GM23338 (cell line): Measurements from ENCODE around the gene ST7L.
A peak's percentile ranks its signal among the peaks of the same experiment; 100 is the strongest.

Experiments
- CREB1 ChIP-seq: fragments of 250-450 bp; sonication (Bioruptor Pico); IDR thresholded peaks from 2 replicates; pipeline ENCODE4 v1.5.0; 2020; ENCODE audit warnings: low read depth, mild to moderate bottlenecking, moderate library complexity
- EZH2 ChIP-seq: fragments of 200-600 bp; sonication (generic); IDR thresholded peaks from one replicate; pipeline ENCODE4 v1.8.0; 2017; ENCODE audit warnings: antibody characterized with exemption, mild to moderate bottlenecking, low read depth; ENCODE audit not compliant: unreplicated experiment
- EZH2phosphoT487 ChIP-seq: fragments of 200-600 bp; sonication (generic); IDR thresholded peaks from one replicate; pipeline ENCODE4 v1.8.1; 2018; ENCODE audit warnings: antibody characterized with exemption; ENCODE audit not compliant: unreplicated experiment
- JUNB ChIP-seq: IDR thresholded peaks from one replicate; pipeline ENCODE4 v1.6.1; 2016; ENCODE audit warnings: antibody characterized with exemption; ENCODE audit not compliant: unreplicated experiment
- NANOG ChIP-seq: IDR thresholded peaks from 2 replicates; pipeline ENCODE4 v1.6.1; 2016; ENCODE audit warnings: antibody characterized with exemption, borderline replicate concordance
- POLR2AphosphoS5 ChIP-seq: IDR thresholded peaks from 2 replicates; pipeline ENCODE4 v1.6.1; 2016; ENCODE audit warnings: antibody characterized with exemption, low read depth
- ZNF114 ChIP-seq: fragments of 250-450 bp; sonication (Bioruptor Pico); IDR thresholded peaks from 2 replicates; pipeline ENCODE4 v1.5.0; 2020; ENCODE audit warnings: mild to moderate bottlenecking, moderate library complexity
- ZNF331 ChIP-seq: fragments of 250-450 bp; sonication (Bioruptor Pico); IDR thresholded peaks from 2 replicates; pipeline ENCODE4 v1.5.0; 2020; ENCODE audit warnings: low read depth, mild to moderate bottlenecking, moderate library complexity
- TF ChIP-seq, protein P1 (sequence below), 2 experiments: fragments of 200-600 bp in 1 of 2; sonication (generic) in 1 of 2; conservative IDR thresholded peaks; 2 replicates each; pipeline versions ENCODE4 v1.5.1 to v1.6.1; 2016 to 2017; ENCODE audit warnings: antibody characterized with exemption in 2 of 2, low read depth in 2 of 2, mild to moderate bottlenecking in 2 of 2, moderate library complexity in 1 of 2
- TF ChIP-seq, protein P2 (sequence below): IDR thresholded peaks from one replicate; pipeline ENCODE4 v1.6.1; 2018; ENCODE audit warnings: antibody characterized with exemption; ENCODE audit not compliant: unreplicated experiment
- TF ChIP-seq, protein P3 (sequence below): IDR thresholded peaks from 2 replicates; pipeline ENCODE4 v1.6.1; 2016; ENCODE audit warnings: antibody characterized with exemption

DNA sequence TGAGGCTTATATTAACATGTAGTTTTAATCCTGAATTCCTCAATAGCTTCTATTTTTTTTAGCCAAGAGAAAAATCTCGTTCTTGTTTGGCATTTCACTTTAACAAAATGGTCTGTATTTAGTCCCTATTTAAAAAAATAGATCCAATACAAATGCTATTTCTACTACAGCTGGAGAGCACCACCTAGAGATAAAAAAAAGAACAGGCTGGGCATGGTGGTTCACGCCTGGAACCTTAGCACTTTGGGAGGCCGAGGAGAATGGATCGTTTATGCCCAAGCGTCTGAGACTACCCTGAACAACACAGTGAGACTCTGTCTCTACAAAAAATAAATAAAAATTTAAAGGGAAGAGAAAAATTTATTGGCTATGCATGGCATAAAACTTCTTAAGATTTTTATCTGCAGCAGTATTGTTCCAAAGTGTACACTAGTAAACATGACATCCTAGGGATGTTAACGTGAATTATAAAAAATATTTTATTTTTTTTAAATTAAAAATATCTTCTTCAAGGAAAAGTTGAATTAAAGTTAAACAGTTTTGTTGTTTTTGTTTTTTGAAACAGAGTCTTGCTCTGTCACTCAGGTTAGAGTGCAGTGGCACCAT is 4.4 kb downstream of the ST7L start:
- TF ChIP-seq, protein P1, sequence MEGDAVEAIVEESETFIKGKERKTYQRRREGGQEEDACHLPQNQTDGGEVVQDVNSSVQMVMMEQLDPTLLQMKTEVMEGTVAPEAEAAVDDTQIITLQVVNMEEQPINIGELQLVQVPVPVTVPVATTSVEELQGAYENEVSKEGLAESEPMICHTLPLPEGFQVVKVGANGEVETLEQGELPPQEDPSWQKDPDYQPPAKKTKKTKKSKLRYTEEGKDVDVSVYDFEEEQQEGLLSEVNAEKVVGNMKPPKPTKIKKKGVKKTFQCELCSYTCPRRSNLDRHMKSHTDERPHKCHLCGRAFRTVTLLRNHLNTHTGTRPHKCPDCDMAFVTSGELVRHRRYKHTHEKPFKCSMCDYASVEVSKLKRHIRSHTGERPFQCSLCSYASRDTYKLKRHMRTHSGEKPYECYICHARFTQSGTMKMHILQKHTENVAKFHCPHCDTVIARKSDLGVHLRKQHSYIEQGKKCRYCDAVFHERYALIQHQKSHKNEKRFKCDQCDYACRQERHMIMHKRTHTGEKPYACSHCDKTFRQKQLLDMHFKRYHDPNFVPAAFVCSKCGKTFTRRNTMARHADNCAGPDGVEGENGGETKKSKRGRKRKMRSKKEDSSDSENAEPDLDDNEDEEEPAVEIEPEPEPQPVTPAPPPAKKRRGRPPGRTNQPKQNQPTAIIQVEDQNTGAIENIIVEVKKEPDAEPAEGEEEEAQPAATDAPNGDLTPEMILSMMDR (conservative IDR thresholded peaks at IDR 0.05; ENCODE audit: low read depth in 2 of 2): peak; percentile 58 to 69
- TF ChIP-seq POLR2AphosphoS5: no peak
- no peak for TF ChIP-seq EZH2
- TF ChIP-seq JUNB: no peak
- TF ChIP-seq, protein P2, sequence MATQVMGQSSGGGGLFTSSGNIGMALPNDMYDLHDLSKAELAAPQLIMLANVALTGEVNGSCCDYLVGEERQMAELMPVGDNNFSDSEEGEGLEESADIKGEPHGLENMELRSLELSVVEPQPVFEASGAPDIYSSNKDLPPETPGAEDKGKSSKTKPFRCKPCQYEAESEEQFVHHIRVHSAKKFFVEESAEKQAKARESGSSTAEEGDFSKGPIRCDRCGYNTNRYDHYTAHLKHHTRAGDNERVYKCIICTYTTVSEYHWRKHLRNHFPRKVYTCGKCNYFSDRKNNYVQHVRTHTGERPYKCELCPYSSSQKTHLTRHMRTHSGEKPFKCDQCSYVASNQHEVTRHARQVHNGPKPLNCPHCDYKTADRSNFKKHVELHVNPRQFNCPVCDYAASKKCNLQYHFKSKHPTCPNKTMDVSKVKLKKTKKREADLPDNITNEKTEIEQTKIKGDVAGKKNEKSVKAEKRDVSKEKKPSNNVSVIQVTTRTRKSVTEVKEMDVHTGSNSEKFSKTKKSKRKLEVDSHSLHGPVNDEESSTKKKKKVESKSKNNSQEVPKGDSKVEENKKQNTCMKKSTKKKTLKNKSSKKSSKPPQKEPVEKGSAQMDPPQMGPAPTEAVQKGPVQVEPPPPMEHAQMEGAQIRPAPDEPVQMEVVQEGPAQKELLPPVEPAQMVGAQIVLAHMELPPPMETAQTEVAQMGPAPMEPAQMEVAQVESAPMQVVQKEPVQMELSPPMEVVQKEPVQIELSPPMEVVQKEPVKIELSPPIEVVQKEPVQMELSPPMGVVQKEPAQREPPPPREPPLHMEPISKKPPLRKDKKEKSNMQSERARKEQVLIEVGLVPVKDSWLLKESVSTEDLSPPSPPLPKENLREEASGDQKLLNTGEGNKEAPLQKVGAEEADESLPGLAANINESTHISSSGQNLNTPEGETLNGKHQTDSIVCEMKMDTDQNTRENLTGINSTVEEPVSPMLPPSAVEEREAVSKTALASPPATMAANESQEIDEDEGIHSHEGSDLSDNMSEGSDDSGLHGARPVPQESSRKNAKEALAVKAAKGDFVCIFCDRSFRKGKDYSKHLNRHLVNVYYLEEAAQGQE: no peak
- TF ChIP-seq ZNF114: no peak
- no peak for TF ChIP-seq ZNF331 (CRISPR knock-in tag)
- TF ChIP-seq CREB1 (CRISPR knock-in tag): no peak
- no peak for TF ChIP-seq EZH2phosphoT487
- TF ChIP-seq, protein P3, sequence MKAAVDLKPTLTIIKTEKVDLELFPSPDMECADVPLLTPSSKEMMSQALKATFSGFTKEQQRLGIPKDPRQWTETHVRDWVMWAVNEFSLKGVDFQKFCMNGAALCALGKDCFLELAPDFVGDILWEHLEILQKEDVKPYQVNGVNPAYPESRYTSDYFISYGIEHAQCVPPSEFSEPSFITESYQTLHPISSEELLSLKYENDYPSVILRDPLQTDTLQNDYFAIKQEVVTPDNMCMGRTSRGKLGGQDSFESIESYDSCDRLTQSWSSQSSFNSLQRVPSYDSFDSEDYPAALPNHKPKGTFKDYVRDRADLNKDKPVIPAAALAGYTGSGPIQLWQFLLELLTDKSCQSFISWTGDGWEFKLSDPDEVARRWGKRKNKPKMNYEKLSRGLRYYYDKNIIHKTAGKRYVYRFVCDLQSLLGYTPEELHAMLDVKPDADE: no peak
- TF ChIP-seq NANOG: no peak
